Chondrocyte (in vitro differentiated cells): ENCODE measurements around the gene WDPCP. TPM values are rescaled to one million over a fixed set of nuclear protein-coding genes. Genes with fewer than 3 reads are reported as not detected.
"Not testable (repeated sequence)": the region's sequence is repeated elsewhere in the genome, so short reads cannot be mapped to it uniquely, and the experiment has no call there.

Experiments
- DNase-seq: peaks from one replicate; pipeline ENCODE4 v3.0.0; 2021; ENCODE audit warnings: mixed read lengths, low spot score
- H3K27ac Mint-ChIP-seq: one replicate; pipeline ENCODE4 v1.8.0; 2021; ENCODE audit warnings: mild to moderate bottlenecking, moderate library complexity, mixed read lengths; ENCODE audit not compliant: unreplicated experiment
- H3K27me3 Mint-ChIP-seq: 2 replicates; pipeline ENCODE4 v1.8.0; 2021; ENCODE audit warnings: low read depth, mixed read lengths
- H3K36me3 Mint-ChIP-seq: 2 replicates; pipeline ENCODE4 v1.8.0; 2021; ENCODE audit warnings: low read depth, mixed read lengths
- H3K4me1 Mint-ChIP-seq: 2 replicates; pipeline ENCODE4 v1.8.0; 2021; ENCODE audit warnings: low read depth, mild to moderate bottlenecking, mixed read lengths
- H3K4me3 Mint-ChIP-seq: one replicate; pipeline ENCODE4 v1.8.0; 2021; ENCODE audit warnings: mild to moderate bottlenecking, moderate library complexity, mixed read lengths; ENCODE audit not compliant: unreplicated experiment
- H3K9me3 Mint-ChIP-seq: 2 replicates; pipeline ENCODE4 v1.8.0; 2021; ENCODE audit warnings: low read depth, mixed read lengths
- CTCF ChIP-seq: fragments of 200-600 bp; sonication (generic); IDR thresholded peaks from 2 replicates; pipeline ENCODE4 v1.5.0; 2021; ENCODE audit warnings: antibody characterized with exemption, mild to moderate bottlenecking, moderate library complexity
- total RNA-seq: library from RNA; stranded (reverse); gene quantifications from 3 replicates; pipeline ENCODE4 v1.2.1, GENCODE V29; 2021

Gene WDPCP
- total RNA-seq, 1 donor from 2014 or later, result 8.6 TPM

DNA sequence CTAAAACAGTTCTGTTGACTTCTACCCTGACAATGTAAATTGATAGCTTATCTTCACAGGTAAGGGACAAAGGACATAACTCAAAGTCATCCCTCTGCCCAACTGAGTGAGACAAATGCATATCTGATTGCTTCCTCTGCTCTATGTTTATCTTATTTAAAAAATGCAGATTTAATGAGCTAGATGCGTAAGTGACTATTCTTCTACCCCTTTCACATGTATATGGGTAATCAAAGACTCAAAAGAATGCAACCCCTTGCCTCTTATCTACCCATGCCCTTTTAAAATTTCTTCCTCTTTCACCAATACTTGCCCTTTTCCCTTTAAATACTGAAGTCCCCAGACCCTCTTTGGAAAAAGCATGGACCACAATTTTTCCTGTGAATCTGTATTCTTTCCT, 253.4 kb downstream of the WDPCP start:
- no peak for TF ChIP-seq CTCF
- no peak overlapping the region for H3K4me3 Mint-ChIP-seq
- DNase-seq, result no peak
- H3K36me3 Mint-ChIP-seq, result peaks cover 2% of the 10 kb centered on the region
- peaks cover 6% of the 10 kb centered on the region for H3K9me3 Mint-ChIP-seq
- no peak overlapping the region for H3K27ac Mint-ChIP-seq
- no peaks in the 10 kb centered on the region for H3K27me3 Mint-ChIP-seq
- no peaks in the 10 kb centered on the region for H3K4me1 Mint-ChIP-seq

DNA sequence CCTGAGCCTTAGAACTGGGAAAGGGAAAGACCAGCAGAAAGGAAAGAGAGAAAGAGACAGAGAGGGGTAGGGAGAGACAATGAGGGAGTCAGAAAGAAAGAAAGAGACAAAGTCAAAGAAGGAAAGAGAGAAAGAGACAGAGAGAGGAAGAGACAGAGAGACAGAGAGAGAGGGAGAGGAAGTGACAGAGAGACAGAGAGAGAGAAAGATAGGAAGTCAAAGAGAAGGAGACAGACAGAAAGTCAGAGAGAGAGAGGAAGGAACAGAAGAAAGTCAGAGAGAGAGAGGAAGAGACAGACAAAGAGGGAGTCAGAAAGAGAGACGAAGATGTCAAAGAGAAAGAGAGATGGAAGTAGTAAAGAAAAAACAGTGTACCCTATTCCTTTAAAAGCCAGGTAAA, 261.8 kb downstream of the WDPCP start:
- DNase-seq, result no peak
- Mint-ChIP-seq H3K9me3 (no peaks in the 10 kb centered on the region), H3K27ac (no peak overlapping the region), H3K4me3 (no peak overlapping the region), H3K36me3 (peaks cover 9% of the 10 kb centered on the region), H3K27me3 (no peaks in the 10 kb centered on the region), H3K4me1 (no peaks in the 10 kb centered on the region)
- TF ChIP-seq CTCF, result no peak

GRCh38 chr2:63323662-63324061, 264.6 kb downstream of the WDPCP start:
- H3K36me3 Mint-ChIP-seq, H3K9me3 Mint-ChIP-seq, H3K4me1 Mint-ChIP-seq, H3K4me3 Mint-ChIP-seq, DNase-seq, H3K27ac Mint-ChIP-seq, H3K27me3 Mint-ChIP-seq: not testable (repeated sequence)

- H3K4me1 Mint-ChIP-seq, DNase-seq, H3K27me3 Mint-ChIP-seq, H3K4me3 Mint-ChIP-seq, H3K27ac Mint-ChIP-seq, H3K36me3 Mint-ChIP-seq, H3K9me3 Mint-ChIP-seq: not testable (repeated sequence)
Observed at GRCh38 chr2:63321973-63322372, 266.3 kb downstream of the WDPCP start.

- Mint-ChIP-seq H3K27me3 (no peaks in the 10 kb centered on the region), H3K4me1 (no peaks in the 10 kb centered on the region), H3K36me3 (peaks cover 4% of the 10 kb centered on the region), H3K4me3 (no peak overlapping the region), H3K9me3 (peaks cover 3% of the 10 kb centered on the region), H3K27ac (no peak overlapping the region)
- no peak for TF ChIP-seq CTCF
- no peak for DNase-seq
Observed at GRCh38 chr2:63320669-63321068, 267.6 kb downstream of the WDPCP start.

DNA sequence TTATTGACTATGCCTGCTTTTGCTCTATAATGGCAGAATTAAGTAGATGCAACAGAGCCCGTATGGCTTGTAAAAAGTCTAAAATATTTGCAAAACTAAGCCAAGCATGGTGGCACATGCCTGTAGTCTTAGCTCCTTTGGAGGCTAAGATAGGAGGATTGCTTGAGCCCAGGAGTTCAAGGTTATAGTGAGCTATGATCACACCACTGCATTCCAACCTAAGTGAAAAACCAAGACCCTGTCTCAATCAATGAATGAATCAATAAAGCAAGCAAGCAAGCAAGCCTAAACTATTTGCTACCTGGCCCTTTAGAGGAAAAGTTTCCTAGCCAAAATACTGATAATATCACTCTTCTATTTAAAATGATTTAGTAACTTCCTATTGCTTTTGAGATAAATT, 277.7 kb downstream of the WDPCP start:
- DNase-seq, result no peak
- Mint-ChIP-seq H3K27me3 (no peaks in the 10 kb centered on the region), H3K4me3 (no peak overlapping the region), H3K4me1 (no peaks in the 10 kb centered on the region), H3K27ac (no peak overlapping the region), H3K36me3 (peaks cover 15% of the 10 kb centered on the region), H3K9me3 (peaks cover 18% of the 10 kb centered on the region)
- TF ChIP-seq CTCF, result no peak
